ENCODE data around the gene CREG1. TPM values are rescaled to one million over a fixed set of nuclear protein-coding genes. Genes with fewer than 3 reads are reported as not detected.

Gene CREG1
- total RNA-seq, 1 experiment from 2014 or later: 21.7 TPM

GRCh38 chr1:167548059-167548932 is 5.3 kb downstream of the CREG1 start:
- Mint-ChIP-seq H3K4me1 (peaks cover 16% of the 10 kb centered on the region; the same call in 1 of the 2 replicates), H3K27ac (no peak overlapping the region), H3K36me3 (peaks cover 14% of the 10 kb centered on the region), H3K9me3 (no peaks in the 10 kb centered on the region), H3K4me3 (no peak overlapping the region), H3K27me3 (ENCODE audit: low read depth) (peaks cover 7% of the 10 kb centered on the region)
- no peak for ATAC-seq
- ChIA-PET POLR2A (no interaction called here), CTCF (interaction anchor here (2.7 to 6.2 kb wide), 2 partner anchors 8 to 15 kb away, joined by 8 to 73 read pairs; no protein-coding TSS in a partner anchor)
- TF ChIP-seq NFYB (CRISPR knock-in tag; conservative IDR thresholded peaks at IDR 0.05; ENCODE audit: low read depth): no peak
- TF ChIP-seq E2F5 (CRISPR knock-in tag; IDR thresholded peaks at IDR 0.05): no peak
- TF ChIP-seq CTCF (IDR thresholded peaks at IDR 0.05): no peak
- TF ChIP-seq E2F4 (CRISPR knock-in tag; IDR thresholded peaks at IDR 0.05; ENCODE audit: borderline replicate concordance, low read depth): no peak
- TF ChIP-seq PRRX2 (CRISPR knock-in tag; IDR thresholded peaks at IDR 0.05): no peak
- no peak for TF ChIP-seq AR (CRISPR knock-in tag; IDR thresholded peaks at IDR 0.05)
- TF ChIP-seq ZNF425 (CRISPR knock-in tag; conservative IDR thresholded peaks at IDR 0.05): no peak
- TF ChIP-seq HMGA2 (CRISPR knock-in tag; IDR thresholded peaks at IDR 0.05): no peak
- TF ChIP-seq ZNF423 (CRISPR knock-in tag; IDR thresholded peaks at IDR 0.05): no peak
- no peak for DNase-seq (ENCODE audit: low spot score)

- CTCF ChIA-PET: no interaction called here
- POLR2A ChIA-PET: no interaction called here
- Mint-ChIP-seq H3K36me3 (peaks cover 14% of the 10 kb centered on the region), H3K4me1 (peaks cover 11% of the 10 kb centered on the region; the same call in 1 of the 2 replicates), H3K4me3 (no peak overlapping the region), H3K9me3 (no peaks in the 10 kb centered on the region), H3K27ac (no peak overlapping the region), H3K27me3 (ENCODE audit: low read depth) (no peaks in the 10 kb centered on the region)
- ATAC-seq (no peak), DNase-seq (ENCODE audit: low spot score) (no peak)
- TF ChIP-seq ZBTB43 (CRISPR knock-in tag; IDR thresholded peaks at IDR 0.05): no peak
- no peak for TF ChIP-seq JUN (CRISPR knock-in tag; IDR thresholded peaks at IDR 0.05)
- TF ChIP-seq FOXJ3 (CRISPR knock-in tag; IDR thresholded peaks at IDR 0.05; ENCODE audit: borderline replicate concordance): no peak
- TF ChIP-seq AFF4 (CRISPR knock-in tag; IDR thresholded peaks at IDR 0.05; ENCODE audit: borderline replicate concordance): no peak
- TF ChIP-seq FOXP4 (CRISPR knock-in tag; IDR thresholded peaks at IDR 0.05): no peak
- TF ChIP-seq JAZF1 (CRISPR knock-in tag; IDR thresholded peaks at IDR 0.05): no peak
- no peak for TF ChIP-seq ZNF121 (CRISPR knock-in tag; IDR thresholded peaks at IDR 0.05)
- no peak for TF ChIP-seq ETV6 (CRISPR knock-in tag; IDR thresholded peaks at IDR 0.05)
Measured at GRCh38 chr1:167546935-167547334, 6.6 kb downstream of the CREG1 start.
